ENCODE results near the gene CRP. TPM values are rescaled to one million over a fixed set of nuclear protein-coding genes. Genes with fewer than 3 reads are reported as not detected.

CRP gene
- total RNA-seq, 4 donors from 2014 or later, result 0.17 to 0.65 (median 0.42) TPM; not detected in 1

DNA sequence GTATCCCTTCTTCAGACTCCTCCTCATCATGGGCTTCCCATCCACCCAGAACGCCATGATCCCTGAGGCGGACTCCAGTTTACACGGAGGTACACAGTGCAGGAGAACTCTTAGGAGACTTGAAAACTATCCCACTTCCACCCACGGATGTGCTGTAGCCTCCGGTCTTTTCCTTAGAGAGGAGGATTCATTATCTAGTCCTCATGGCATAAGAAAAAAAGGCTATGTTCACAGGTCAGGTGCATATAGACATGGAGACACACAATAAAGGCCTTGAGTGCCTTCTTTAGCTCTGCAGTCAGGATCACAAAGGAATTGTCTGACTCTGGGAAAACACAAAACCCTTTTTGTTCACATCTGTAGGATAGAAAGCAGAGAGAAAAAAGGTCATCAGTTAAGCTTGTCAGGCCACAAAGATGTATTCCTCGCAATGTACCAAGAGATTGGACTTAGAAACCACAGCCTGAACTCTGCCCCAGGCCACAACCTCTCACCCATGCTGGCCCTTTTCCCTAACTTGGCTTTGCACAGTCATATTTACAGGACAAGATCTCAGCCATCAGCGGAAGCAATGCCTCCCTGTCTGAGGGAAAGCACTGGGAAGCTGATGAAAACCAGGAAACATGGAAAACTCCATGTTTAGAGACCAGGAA is 9.0 kb downstream of the CRP start:
- no peaks in the 10 kb centered on the region for H3K4me1 ChIP-seq
- TF ChIP-seq POLR2AphosphoS5 (IDR thresholded peaks at IDR 0.05) (no peak), EP300 (IDR thresholded peaks at IDR 0.05) (no peak), POLR2A (IDR thresholded peaks at IDR 0.05; ENCODE audit: low read depth) (no peak)
- TF ChIP-seq, protein P1, sequence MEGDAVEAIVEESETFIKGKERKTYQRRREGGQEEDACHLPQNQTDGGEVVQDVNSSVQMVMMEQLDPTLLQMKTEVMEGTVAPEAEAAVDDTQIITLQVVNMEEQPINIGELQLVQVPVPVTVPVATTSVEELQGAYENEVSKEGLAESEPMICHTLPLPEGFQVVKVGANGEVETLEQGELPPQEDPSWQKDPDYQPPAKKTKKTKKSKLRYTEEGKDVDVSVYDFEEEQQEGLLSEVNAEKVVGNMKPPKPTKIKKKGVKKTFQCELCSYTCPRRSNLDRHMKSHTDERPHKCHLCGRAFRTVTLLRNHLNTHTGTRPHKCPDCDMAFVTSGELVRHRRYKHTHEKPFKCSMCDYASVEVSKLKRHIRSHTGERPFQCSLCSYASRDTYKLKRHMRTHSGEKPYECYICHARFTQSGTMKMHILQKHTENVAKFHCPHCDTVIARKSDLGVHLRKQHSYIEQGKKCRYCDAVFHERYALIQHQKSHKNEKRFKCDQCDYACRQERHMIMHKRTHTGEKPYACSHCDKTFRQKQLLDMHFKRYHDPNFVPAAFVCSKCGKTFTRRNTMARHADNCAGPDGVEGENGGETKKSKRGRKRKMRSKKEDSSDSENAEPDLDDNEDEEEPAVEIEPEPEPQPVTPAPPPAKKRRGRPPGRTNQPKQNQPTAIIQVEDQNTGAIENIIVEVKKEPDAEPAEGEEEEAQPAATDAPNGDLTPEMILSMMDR (IDR thresholded peaks at IDR 0.05), result no peak
- H3K36me3 ChIP-seq, result no peaks in the 10 kb centered on the region
- intact Hi-C loops (cut with DNase I), result no loop called here
- WGBS, result 88% methylated on average over 7 of the region's 7 CpGs
- H3K4me3 ChIP-seq, result no peak overlapping the region
- H3K9me3 ChIP-seq, result no peaks in the 10 kb centered on the region
- DNase-seq (ENCODE audit: extremely low spot score), result no peak
- no peak overlapping the region for H3K27ac ChIP-seq (replicated peaks in 1 of 4)
- H3K27me3 ChIP-seq, result no peaks in the 10 kb centered on the region

DNA sequence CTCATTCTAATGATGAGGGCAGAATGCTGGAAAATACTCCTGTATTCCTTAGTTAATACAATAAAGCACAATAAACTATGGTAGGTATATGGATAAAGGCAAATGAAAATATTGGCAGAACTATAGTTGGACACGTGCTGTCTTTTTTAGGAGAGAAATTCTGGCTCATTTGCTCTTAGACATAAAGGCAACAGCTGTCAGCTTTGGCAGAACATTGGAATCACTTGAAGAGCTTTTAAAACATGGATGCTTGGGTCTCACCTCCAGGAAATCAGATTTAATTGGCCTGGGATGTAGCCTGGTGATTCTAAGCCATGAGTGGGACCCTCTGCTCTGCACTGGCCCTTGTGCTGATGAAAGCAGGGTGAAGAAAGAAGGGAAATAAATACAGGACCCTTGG is 9.9 kb downstream of the CRP start:
- 42% methylated on average over 1 of the region's 1 CpG for WGBS
- Histone ChIP-seq H3K27me3 (no peaks in the 10 kb centered on the region), H3K9me3 (no peaks in the 10 kb centered on the region)

DNA sequence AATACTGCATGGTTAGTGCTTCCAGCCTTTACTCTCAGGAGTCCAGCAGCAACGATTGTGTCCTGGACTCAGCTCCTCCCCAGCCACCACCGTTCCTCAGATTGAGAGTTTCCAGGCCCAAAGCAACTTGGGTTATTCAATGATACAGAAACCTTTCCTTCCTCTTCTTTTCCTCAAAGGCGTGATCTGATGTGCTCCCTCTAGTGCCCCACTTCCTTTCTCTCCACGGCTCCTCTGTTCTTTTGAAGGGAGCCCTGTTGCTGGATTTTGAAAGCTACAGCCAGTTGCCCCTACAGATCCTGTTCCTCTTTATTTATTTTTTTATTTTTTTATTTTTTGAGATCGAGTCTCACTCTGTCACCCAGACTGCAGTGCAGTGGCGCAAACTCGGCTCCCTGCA is 14.1 kb downstream of the CRP start:
- intact Hi-C loops (cut with DNase I), result no loop called here
- Histone ChIP-seq H3K4me1 (no peaks in the 10 kb centered on the region), H3K27me3 (no peaks in the 10 kb centered on the region), H3K36me3 (no peaks in the 10 kb centered on the region), H3K4me3 (no peak overlapping the region), H3K27ac (replicated peaks in 1 of 4) (no peak overlapping the region), H3K9me3 (no peaks in the 10 kb centered on the region)
- no peak for DNase-seq (ENCODE audit: extremely low spot score)
- 64% methylated on average over 7 of the region's 7 CpGs for WGBS
- TF ChIP-seq EP300 (IDR thresholded peaks at IDR 0.05) (no peak), POLR2A (IDR thresholded peaks at IDR 0.05; ENCODE audit: low read depth) (no peak), POLR2AphosphoS5 (IDR thresholded peaks at IDR 0.05) (no peak)
- TF ChIP-seq, protein P1 (IDR thresholded peaks at IDR 0.05), result no peak

More for the DNA sequence above, 9.9 kb downstream of the CRP start:
- Histone ChIP-seq H3K4me3 (no peak overlapping the region), H3K36me3 (no peaks in the 10 kb centered on the region), H3K27ac (replicated peaks in 1 of 4) (no peak overlapping the region), H3K4me1 (no peaks in the 10 kb centered on the region)
- DNase-seq (ENCODE audit: extremely low spot score), result no peak
- TF ChIP-seq POLR2A (IDR thresholded peaks at IDR 0.05; ENCODE audit: low read depth) (no peak), EP300 (IDR thresholded peaks at IDR 0.05) (no peak), POLR2AphosphoS5 (IDR thresholded peaks at IDR 0.05) (no peak)
- TF ChIP-seq, protein P1 (IDR thresholded peaks at IDR 0.05), result no peak
- intact Hi-C loops (cut with DNase I), result no loop called here

DNA sequence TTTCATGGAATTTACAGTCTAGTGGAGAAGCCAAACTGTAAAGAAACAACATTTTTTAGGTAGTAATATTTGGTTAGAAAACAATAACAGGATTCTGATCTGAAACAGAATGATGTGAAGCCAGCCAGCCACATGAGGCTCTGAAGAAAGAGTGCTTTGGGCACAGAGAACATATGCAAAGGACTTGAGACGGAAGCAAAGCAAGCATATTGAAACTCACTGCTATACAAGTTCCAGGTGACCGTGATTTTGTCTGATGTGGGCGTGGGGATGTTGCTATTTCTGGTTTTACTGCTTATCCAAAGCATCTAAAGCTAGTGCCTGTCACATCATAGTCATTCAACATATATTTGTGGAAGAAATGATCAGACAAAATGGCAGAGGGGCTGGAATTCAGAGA is 14.7 kb downstream of the CRP start:
- Histone ChIP-seq H3K27me3 (no peaks in the 10 kb centered on the region), H3K36me3 (no peaks in the 10 kb centered on the region), H3K4me1 (no peaks in the 10 kb centered on the region), H3K9me3 (no peaks in the 10 kb centered on the region), H3K4me3 (no peak overlapping the region), H3K27ac (replicated peaks in 1 of 4) (no peak overlapping the region)
- no peak for TF ChIP-seq POLR2A (IDR thresholded peaks at IDR 0.05; ENCODE audit: low read depth)
- TF ChIP-seq, protein P1 (IDR thresholded peaks at IDR 0.05), result no peak
- no peak for TF ChIP-seq POLR2AphosphoS5 (IDR thresholded peaks at IDR 0.05)
- intact Hi-C loops (cut with DNase I), result no loop called here
- WGBS, result 82% methylated on average over 3 of the region's 3 CpGs
- no peak for DNase-seq (ENCODE audit: extremely low spot score)

DNA sequence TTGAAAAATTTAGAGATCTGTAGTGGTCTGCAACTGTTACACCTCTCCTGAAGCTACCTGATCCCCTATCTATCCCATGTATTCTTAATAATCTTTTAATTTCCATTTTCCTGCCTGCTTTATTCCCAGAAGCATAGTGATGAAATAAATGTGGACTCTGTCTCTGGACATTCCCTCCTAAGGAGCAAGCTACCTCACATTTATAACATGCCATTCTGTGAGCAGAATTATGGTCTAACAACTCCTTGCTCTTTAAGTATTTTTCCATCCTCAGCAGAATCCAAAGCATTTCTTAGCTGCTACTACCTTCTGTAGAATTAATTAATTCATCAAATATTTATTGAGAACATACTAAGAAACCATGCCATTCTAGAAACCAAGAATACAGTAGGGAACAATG is 15.1 kb downstream of the CRP start:
- Histone ChIP-seq H3K4me3 (no peak overlapping the region), H3K4me1 (no peaks in the 10 kb centered on the region), H3K36me3 (no peaks in the 10 kb centered on the region), H3K27me3 (no peaks in the 10 kb centered on the region), H3K9me3 (no peaks in the 10 kb centered on the region), H3K27ac (replicated peaks in 1 of 4) (no peak overlapping the region)
- TF ChIP-seq EP300 (IDR thresholded peaks at IDR 0.05), result no peak
- no peak for TF ChIP-seq POLR2A (IDR thresholded peaks at IDR 0.05; ENCODE audit: low read depth)
- TF ChIP-seq, protein P1 (IDR thresholded peaks at IDR 0.05), result no peak
- TF ChIP-seq POLR2AphosphoS5 (IDR thresholded peaks at IDR 0.05), result no peak
- no peak for DNase-seq (ENCODE audit: extremely low spot score)
- intact Hi-C loops (cut with DNase I), result no loop called here
